NT2/D1 (cell line): ENCODE data around the gene WSCD1.

ENCODE experiments used
- SUZ12 ChIP-seq: IDR thresholded peaks from 2 replicates; pipeline ENCODE4 v1.6.1; 2011; ENCODE audit not compliant: insufficient read length, insufficient read depth; ENCODE audit errors: extremely low read depth
- YY1 ChIP-seq: IDR thresholded peaks from 2 replicates; pipeline ENCODE4 v1.6.1; 2011; ENCODE audit not compliant: insufficient read length, insufficient read depth
- ZNF274 ChIP-seq: IDR thresholded peaks from 2 replicates; pipeline ENCODE4 v1.6.1; 2011; ENCODE audit warnings: mild to moderate bottlenecking, low read depth, low read length

DNA sequence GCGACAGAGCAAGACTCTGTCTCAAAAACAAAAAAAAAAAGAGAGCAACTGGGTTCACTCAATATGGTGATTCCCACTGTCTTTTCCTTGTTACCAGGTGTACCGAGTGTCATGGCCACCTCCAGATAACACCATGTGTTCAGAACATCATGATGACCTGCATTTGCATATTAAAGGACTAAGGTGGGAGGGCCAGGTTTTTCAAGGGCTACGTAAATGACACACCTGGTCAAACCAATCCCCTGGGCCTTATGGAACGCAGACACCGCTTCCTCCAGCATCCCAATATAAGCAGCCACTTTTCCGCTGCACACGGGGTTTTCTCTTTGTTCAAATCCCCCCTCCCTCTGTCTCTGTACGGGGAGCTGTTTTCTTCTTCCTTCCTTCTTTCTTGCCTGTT is 29.3 kb downstream of the WSCD1 start:
- TF ChIP-seq SUZ12 (no peak), YY1 (no peak), ZNF274 (no peak)
